Activated B cell treated with CpG ODN at 0.5 μM for 24 hours (primary cell): Measurements from ENCODE around the gene JADE2. TPM values are rescaled to one million over a fixed set of nuclear protein-coding genes. Genes with fewer than 3 reads are reported as not detected.
"Not testable (repeated sequence)": the region's sequence is repeated elsewhere in the genome, so short reads cannot be mapped to it uniquely, and the experiment has no call there.

Source experiments
- ATAC-seq: fragments of 200-7000 bp; cut with Tn5 transposase; one replicate; pipeline ENCODE4 v1.10.0; 2021; ENCODE audit warnings: low read depth, mild to moderate bottlenecking, moderate library complexity
- CTCF ChIA-PET: fragments of 350-600 bp; sonication (Branson Sonifier 250); formaldehyde crosslinking; loops from one replicate; lab custom pipeline; 2021; ENCODE audit warnings: antibody characterized with exemption; lab: Charles Lee
- POLR2A ChIA-PET: fragments of 350-600 bp; sonication (Branson Sonifier 250); formaldehyde crosslinking; loops from one replicate; lab custom pipeline; 2021; ENCODE audit warnings: antibody characterized with exemption; lab: Charles Lee
- DNase-seq: peaks from one replicate; pipeline ENCODE4 v3.0.0; 2022
- H3K27ac Mint-ChIP-seq: one replicate; pipeline ENCODE4 v1.8.0; 2020; ENCODE audit warnings: mixed read lengths
- H3K27me3 Mint-ChIP-seq: one replicate; pipeline ENCODE4 v1.8.0; 2021; ENCODE audit warnings: mixed read lengths
- H3K36me3 Mint-ChIP-seq: one replicate; pipeline ENCODE4 v1.8.0; 2021; ENCODE audit warnings: low read depth, mixed read lengths
- H3K4me1 Mint-ChIP-seq: one replicate; pipeline ENCODE4 v1.8.0; 2021; ENCODE audit warnings: mixed read lengths
- H3K4me3 Mint-ChIP-seq: one replicate; pipeline ENCODE4 v1.8.0; 2020; ENCODE audit warnings: mild to moderate bottlenecking, mixed read lengths
- H3K9me3 Mint-ChIP-seq: one replicate; pipeline ENCODE4 v1.8.0; 2020; ENCODE audit warnings: mixed read lengths
- intact Hi-C: fragments of 100-400 bp; cut with micrococcal nuclease; formaldehyde crosslinking; loops from one replicate; pipeline ENCODE4 v1.15.1; 2024
- total RNA-seq: library from RNA; stranded (reverse); gene quantifications from 2 replicates; pipeline ENCODE4 v1.2.3, GENCODE V29; 2022
- TF ChIP-seq, protein P1 (sequence below): fragments of 200-600 bp; IDR thresholded peaks from one replicate; pipeline ENCODE4 v1.8.0; 2022; ENCODE audit warnings: antibody characterized with exemption, mild to moderate bottlenecking

Gene JADE2
- total RNA-seq, 1 donor from 2014 or later: 225 TPM

DNA sequence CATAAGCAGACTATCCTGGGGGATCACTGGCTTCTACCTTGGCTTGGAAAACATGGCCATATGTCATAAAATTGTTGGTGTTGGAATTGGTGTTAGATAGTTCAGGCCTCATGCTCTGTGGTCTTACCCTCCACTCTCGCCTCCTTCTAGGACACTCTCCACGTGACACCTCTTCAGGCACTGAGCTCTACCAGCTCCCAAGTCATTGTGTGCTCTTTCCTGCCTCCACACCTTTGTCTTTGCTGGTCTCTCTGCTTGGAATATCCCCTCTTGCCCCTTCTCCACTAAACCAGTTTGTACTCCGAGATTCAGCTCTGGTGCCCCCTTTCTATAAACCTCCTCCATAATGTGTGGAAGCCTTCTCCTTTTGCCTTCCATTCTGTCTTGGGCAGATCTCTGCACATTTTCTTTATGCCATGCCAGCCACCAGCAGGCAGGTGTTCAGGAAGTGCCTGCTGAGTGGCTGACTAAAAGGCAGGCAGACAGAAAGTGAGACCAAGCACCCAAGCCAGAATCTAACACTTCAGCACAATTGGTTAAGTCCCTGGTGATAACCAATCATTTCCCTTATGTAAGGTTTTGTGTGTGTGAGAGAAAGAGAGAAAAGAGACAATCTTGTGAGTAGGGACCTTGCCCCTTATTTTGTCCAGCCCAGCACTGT is 69.5 kb downstream of the JADE2 start:
- ChIA-PET CTCF (no interaction called here), POLR2A (no interaction called here)
- no peak for DNase-seq
- no peak overlapping the region for H3K4me3 Mint-ChIP-seq
- no peak for ATAC-seq
- intact Hi-C loops: no loop called here
- no peaks in the 10 kb centered on the region for H3K36me3 Mint-ChIP-seq
- H3K9me3 Mint-ChIP-seq: no peaks in the 10 kb centered on the region
- no peak overlapping the region for H3K27ac Mint-ChIP-seq
- TF ChIP-seq, protein P1, sequence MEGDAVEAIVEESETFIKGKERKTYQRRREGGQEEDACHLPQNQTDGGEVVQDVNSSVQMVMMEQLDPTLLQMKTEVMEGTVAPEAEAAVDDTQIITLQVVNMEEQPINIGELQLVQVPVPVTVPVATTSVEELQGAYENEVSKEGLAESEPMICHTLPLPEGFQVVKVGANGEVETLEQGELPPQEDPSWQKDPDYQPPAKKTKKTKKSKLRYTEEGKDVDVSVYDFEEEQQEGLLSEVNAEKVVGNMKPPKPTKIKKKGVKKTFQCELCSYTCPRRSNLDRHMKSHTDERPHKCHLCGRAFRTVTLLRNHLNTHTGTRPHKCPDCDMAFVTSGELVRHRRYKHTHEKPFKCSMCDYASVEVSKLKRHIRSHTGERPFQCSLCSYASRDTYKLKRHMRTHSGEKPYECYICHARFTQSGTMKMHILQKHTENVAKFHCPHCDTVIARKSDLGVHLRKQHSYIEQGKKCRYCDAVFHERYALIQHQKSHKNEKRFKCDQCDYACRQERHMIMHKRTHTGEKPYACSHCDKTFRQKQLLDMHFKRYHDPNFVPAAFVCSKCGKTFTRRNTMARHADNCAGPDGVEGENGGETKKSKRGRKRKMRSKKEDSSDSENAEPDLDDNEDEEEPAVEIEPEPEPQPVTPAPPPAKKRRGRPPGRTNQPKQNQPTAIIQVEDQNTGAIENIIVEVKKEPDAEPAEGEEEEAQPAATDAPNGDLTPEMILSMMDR: no peak
- H3K4me1 Mint-ChIP-seq: no peaks in the 10 kb centered on the region
- no peaks in the 10 kb centered on the region for H3K27me3 Mint-ChIP-seq

DNA sequence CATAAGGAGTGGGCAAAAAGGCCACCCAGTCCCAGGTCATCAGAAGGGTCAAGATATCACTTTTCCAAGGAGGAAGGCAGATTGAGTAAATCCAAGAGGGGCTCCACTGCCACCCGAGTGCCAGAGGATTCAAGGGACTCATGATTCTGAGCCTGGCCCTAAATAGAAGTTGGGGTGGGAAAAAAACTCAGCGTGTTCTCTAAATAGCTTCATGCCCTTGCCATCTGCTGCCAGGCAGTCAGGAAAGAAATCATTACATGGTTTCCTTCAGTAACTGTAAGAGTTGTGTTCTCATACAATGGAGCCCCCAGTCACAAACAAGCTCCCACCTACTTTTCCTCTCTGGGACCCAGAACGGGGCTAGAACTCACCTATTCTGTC is 70.0 kb downstream of the JADE2 start:
- Mint-ChIP-seq H3K9me3 (no peaks in the 10 kb centered on the region), H3K36me3 (no peaks in the 10 kb centered on the region), H3K4me1 (no peaks in the 10 kb centered on the region), H3K27me3 (no peaks in the 10 kb centered on the region), H3K27ac (no peak overlapping the region), H3K4me3 (no peak overlapping the region)
- DNase-seq (no peak), ATAC-seq (no peak)
- TF ChIP-seq, protein P1: no peak
- ChIA-PET POLR2A (no interaction called here), CTCF (no interaction called here)
- intact Hi-C loops: no loop called here

DNA sequence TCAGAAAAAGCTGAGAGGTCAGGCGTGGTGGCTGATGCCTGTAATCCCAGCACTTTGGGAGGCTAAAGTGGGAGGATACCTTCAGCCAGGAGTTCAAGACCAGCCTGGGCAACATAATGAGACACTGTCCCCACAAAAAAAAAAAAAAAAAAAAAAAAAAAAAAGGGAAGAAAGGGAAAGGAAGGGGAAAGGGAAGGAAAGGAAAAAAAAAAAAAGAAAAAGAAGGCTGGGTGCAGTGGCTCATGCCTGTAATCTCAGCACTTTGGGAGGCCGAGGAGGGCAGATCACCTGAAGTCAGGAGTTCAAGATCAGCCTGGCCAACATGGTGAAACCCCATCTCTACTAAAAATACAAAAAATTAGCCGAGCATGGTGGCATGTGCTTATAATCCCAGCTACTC is 74.3 kb downstream of the JADE2 start:
- ATAC-seq, H3K27me3 Mint-ChIP-seq, intact Hi-C loops, POLR2A ChIA-PET, H3K9me3 Mint-ChIP-seq, DNase-seq, CTCF ChIA-PET, H3K4me1 Mint-ChIP-seq, H3K27ac Mint-ChIP-seq, H3K4me3 Mint-ChIP-seq: not testable (repeated sequence)
- peaks cover 17% of the 10 kb centered on the region for H3K36me3 Mint-ChIP-seq

DNA sequence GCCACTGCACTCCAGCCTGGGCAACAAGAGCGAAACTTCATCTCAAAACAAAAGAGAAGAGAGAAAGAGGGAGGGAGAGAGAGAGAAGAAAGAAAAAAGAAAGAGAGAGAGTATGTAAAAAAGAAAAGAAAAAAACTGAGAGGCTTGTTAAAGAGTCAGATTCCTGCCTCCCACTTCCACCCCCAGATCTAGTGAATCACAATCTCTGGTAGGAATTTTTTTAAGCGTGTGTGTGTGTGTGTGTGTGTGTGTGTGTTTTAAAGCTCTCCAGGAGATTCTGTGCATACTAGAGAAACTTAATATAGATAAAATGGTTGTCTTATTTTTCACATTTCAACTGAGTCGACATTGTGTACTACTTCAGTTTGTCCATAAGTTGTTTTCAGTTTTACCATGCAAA is 75.1 kb downstream of the JADE2 start:
- CTCF ChIA-PET: no interaction called here
- H3K27me3 Mint-ChIP-seq: no peaks in the 10 kb centered on the region
- ATAC-seq (no peak), DNase-seq (no peak)
- no peak overlapping the region for H3K4me3 Mint-ChIP-seq
- POLR2A ChIA-PET: no interaction called here
- no peak overlapping the region for H3K27ac Mint-ChIP-seq
- no peaks in the 10 kb centered on the region for H3K9me3 Mint-ChIP-seq
- no peaks in the 10 kb centered on the region for H3K4me1 Mint-ChIP-seq
- intact Hi-C loops: no loop called here
- peaks cover 21% of the 10 kb centered on the region for H3K36me3 Mint-ChIP-seq
- TF ChIP-seq, protein P1: no peak

DNA sequence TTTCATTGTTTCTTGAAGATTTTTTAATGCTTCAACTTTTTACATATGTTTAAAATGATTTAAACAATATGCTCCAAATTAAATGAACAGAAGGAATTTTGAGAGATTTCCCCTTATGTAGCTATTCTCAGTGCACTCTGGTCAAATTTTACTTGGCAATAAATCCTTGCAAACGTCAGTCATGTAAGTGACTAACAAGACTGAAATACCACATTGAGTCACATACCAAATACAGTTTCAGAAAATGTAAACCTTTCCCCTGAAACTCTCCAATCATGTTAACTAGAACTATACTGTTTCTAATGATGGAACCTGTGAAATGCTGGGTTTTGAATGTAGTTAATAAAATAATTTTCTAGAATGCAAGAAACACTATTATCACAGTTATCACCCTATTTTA is 77.6 kb downstream of the JADE2 start:
- ChIA-PET POLR2A (no interaction called here), CTCF (interaction anchor here (1.6 kb wide), 1 partner anchor 16 kb away, joined by 6 read pairs; no protein-coding TSS in a partner anchor)
- no peaks in the 10 kb centered on the region for H3K9me3 Mint-ChIP-seq
- peaks cover 44% of the 10 kb centered on the region for H3K36me3 Mint-ChIP-seq
- no peak overlapping the region for H3K4me3 Mint-ChIP-seq
- H3K27me3 Mint-ChIP-seq: no peaks in the 10 kb centered on the region
- no peak for ATAC-seq
- TF ChIP-seq, protein P1: no peak
- intact Hi-C loops: no loop called here
- no peaks in the 10 kb centered on the region for H3K4me1 Mint-ChIP-seq
- DNase-seq: no peak
- no peak overlapping the region for H3K27ac Mint-ChIP-seq

DNA sequence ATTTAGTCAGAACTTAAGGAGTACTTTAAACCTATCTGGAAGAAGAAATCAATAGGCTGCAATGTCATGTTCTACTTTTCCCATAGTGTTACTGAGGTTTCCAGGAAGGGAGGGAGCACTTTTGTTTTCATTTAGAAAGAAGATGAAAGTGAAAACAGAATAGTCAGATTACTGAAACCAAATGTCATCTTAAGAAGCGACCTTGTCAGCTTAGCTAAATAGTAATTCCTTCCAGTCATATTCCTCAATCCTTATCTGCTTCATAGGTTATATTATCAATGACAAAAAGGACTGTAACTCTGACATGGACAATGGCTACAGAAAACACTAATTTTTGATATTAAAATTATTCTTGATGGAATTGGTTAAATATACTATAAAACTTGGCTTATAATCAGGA is 79.4 kb downstream of the JADE2 start:
- Mint-ChIP-seq H3K27ac (no peak overlapping the region), H3K4me3 (no peak overlapping the region), H3K4me1 (no peaks in the 10 kb centered on the region), H3K36me3 (peaks cover 61% of the 10 kb centered on the region), H3K9me3 (no peaks in the 10 kb centered on the region), H3K27me3 (no peaks in the 10 kb centered on the region)
- intact Hi-C loops: no loop called here
- ATAC-seq (no peak), DNase-seq (no peak)
- ChIA-PET CTCF (interaction anchor here (1.2 kb wide), 1 partner anchor 18 kb away, joined by 3 read pairs; no protein-coding TSS in a partner anchor), POLR2A (no interaction called here)
- TF ChIP-seq, protein P1: no peak
